Measurements from ENCODE around the gene DENND1A.

Gene DENND1A

GRCh38 chr9:123390337-123391135, 539.4 kb downstream of the DENND1A start:
- TF ChIP-seq, protein P1, sequence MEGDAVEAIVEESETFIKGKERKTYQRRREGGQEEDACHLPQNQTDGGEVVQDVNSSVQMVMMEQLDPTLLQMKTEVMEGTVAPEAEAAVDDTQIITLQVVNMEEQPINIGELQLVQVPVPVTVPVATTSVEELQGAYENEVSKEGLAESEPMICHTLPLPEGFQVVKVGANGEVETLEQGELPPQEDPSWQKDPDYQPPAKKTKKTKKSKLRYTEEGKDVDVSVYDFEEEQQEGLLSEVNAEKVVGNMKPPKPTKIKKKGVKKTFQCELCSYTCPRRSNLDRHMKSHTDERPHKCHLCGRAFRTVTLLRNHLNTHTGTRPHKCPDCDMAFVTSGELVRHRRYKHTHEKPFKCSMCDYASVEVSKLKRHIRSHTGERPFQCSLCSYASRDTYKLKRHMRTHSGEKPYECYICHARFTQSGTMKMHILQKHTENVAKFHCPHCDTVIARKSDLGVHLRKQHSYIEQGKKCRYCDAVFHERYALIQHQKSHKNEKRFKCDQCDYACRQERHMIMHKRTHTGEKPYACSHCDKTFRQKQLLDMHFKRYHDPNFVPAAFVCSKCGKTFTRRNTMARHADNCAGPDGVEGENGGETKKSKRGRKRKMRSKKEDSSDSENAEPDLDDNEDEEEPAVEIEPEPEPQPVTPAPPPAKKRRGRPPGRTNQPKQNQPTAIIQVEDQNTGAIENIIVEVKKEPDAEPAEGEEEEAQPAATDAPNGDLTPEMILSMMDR (IDR thresholded peaks at IDR 0.05): no peak
- H3K4me1 ChIP-seq: no peaks in the 10 kb centered on the region
- no peak overlapping the region for H3K4me3 ChIP-seq (ENCODE audit: low read depth, low read length)
- H3K27ac ChIP-seq: no peak overlapping the region
- H3K4me2 ChIP-seq (ENCODE audit: low read length): no peak overlapping the region
- H3K27me3 ChIP-seq (ENCODE audit: control insufficient read depth, insufficient read depth, low read length): no peaks in the 10 kb centered on the region
- H3K9me3 ChIP-seq (ENCODE audit: control insufficient read depth, low read length): no peaks in the 10 kb centered on the region
- no peaks in the 10 kb centered on the region for H3K79me2 ChIP-seq
- no peak overlapping the region for H3K9ac ChIP-seq
- H3K36me3 ChIP-seq (ENCODE audit: control insufficient read depth, insufficient read depth, low read length): no peaks in the 10 kb centered on the region
- H2AFZ ChIP-seq: no peak overlapping the region

DNA sequence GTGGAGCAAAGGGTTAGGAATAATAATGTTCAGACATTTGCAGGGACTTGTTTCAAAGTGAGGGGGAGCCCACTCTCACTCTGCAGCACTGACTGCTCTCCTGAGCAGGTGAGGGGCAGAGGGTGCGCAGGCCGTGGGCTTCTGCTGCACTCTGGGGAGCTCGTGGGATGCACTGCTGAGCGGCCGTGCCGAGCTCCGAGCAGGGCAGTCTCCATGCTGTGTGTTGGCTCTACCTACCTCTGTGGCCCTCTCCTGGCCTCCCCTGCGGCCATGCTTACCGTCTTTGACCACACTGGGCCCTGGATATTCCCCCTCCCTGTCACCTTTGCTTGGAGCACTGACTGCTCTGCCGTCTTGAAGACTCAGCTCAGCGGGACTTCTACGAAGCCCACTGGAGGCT, 540.2 kb downstream of the DENND1A start:
- no peaks in the 10 kb centered on the region for H3K79me2 ChIP-seq
- H3K4me3 ChIP-seq (ENCODE audit: low read depth, low read length): no peak overlapping the region
- TF ChIP-seq, protein P1 (IDR thresholded peaks at IDR 0.05): no peak
- no peak overlapping the region for H3K4me2 ChIP-seq (ENCODE audit: low read length)
- no peaks in the 10 kb centered on the region for H3K27me3 ChIP-seq (ENCODE audit: control insufficient read depth, insufficient read depth, low read length)
- no peaks in the 10 kb centered on the region for H3K36me3 ChIP-seq (ENCODE audit: control insufficient read depth, insufficient read depth, low read length)
- no peak overlapping the region for H2AFZ ChIP-seq
- H3K27ac ChIP-seq: no peak overlapping the region
- H3K4me1 ChIP-seq: no peaks in the 10 kb centered on the region
- no peaks in the 10 kb centered on the region for H3K9me3 ChIP-seq (ENCODE audit: control insufficient read depth, low read length)
- H3K9ac ChIP-seq: no peak overlapping the region

GRCh38 chr9:123389070-123389469, 540.9 kb downstream of the DENND1A start:
- TF ChIP-seq, protein P1 (IDR thresholded peaks at IDR 0.05): no peak
- Histone ChIP-seq H3K36me3 (ENCODE audit: control insufficient read depth, insufficient read depth, low read length) (no peaks in the 10 kb centered on the region), H3K4me1 (no peaks in the 10 kb centered on the region), H3K9ac (no peak overlapping the region), H3K27ac (no peak overlapping the region), H3K4me2 (ENCODE audit: low read length) (no peak overlapping the region), H3K4me3 (ENCODE audit: low read depth, low read length) (no peak overlapping the region), H3K9me3 (ENCODE audit: control insufficient read depth, low read length) (no peaks in the 10 kb centered on the region), H3K79me2 (no peaks in the 10 kb centered on the region), H3K27me3 (ENCODE audit: control insufficient read depth, insufficient read depth, low read length) (no peaks in the 10 kb centered on the region), H2AFZ (no peak overlapping the region)

GRCh38 chr9:123387686-123388085, 542.2 kb downstream of the DENND1A start:
- Histone ChIP-seq H3K9me3 (ENCODE audit: control insufficient read depth, low read length) (no peaks in the 10 kb centered on the region), H3K4me1 (no peaks in the 10 kb centered on the region), H3K27me3 (ENCODE audit: control insufficient read depth, insufficient read depth, low read length) (no peaks in the 10 kb centered on the region), H3K36me3 (ENCODE audit: control insufficient read depth, insufficient read depth, low read length) (no peaks in the 10 kb centered on the region), H3K27ac (no peak overlapping the region), H3K4me2 (ENCODE audit: low read length) (no peak overlapping the region), H3K79me2 (no peaks in the 10 kb centered on the region), H3K9ac (no peak overlapping the region), H3K4me3 (ENCODE audit: low read depth, low read length) (no peak overlapping the region), H2AFZ (no peak overlapping the region)
- TF ChIP-seq, protein P1 (IDR thresholded peaks at IDR 0.05): no peak
